ENCODE data around the gene CCDC85A. TPM values are rescaled to one million over a fixed set of nuclear protein-coding genes. Genes with fewer than 3 reads are reported as not detected.
"Not testable (repeated sequence)": the region's sequence is repeated elsewhere in the genome, so short reads cannot be mapped to it uniquely, and the experiment has no call there.

The CCDC85A gene
- total and polyA plus RNA-seq, 2 of the 8 experiments (the other 6 are each of a cell fraction or from before 2014, with no cell fraction given), result 0.20 TPM; not detected in 1

DNA sequence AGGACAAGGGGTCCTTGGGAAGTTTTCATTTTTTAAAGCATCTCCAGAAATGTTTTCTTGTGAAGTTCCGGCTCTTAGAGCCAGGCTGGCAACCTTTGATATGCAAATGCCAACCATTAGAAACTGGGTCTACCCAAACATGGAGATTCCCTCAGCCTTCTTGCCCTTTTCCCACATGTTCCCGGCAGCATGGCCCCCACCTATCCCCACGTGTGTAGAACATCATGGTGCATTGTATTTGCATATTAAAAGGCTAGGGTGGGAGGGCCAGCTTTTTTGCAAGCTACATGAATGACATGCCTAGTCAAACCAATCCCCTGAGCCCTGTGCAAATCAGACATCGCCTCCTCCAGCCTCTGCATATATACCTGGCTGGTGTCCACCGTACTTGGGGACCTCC is 23.9 kb upstream of the CCDC85A start:
- CTCF ChIA-PET (ENCODE audit: partially characterized antibody); H3K36me3 ChIP-seq (ENCODE audit: control insufficient read depth in 2 of 4, insufficient read depth in 4 of 4, low read length in 3 of 4); H3K23ac ChIP-seq (ENCODE audit: insufficient read length); H3K56ac ChIP-seq (replicated peaks; ENCODE audit: insufficient read length, low read depth, low read length); H3K27me3 ChIP-seq (replicated peaks in 1 of 4; ENCODE audit: control insufficient read depth in 3 of 4, extremely low read depth in 1 of 4, insufficient read depth in 3 of 4, low read length in 3 of 4); H4K91ac ChIP-seq (replicated peaks; ENCODE audit: insufficient read length, low read length); H3K79me2 ChIP-seq (ENCODE audit: control insufficient read depth in 1 of 2, insufficient read depth in 2 of 2, low read length in 2 of 2); H3K14ac ChIP-seq (ENCODE audit: insufficient read length); H2BK5ac ChIP-seq (ENCODE audit: low read depth, low read length); FAIRE-seq; H3K79me1 ChIP-seq (ENCODE audit: low read depth, low read length); H4K5ac ChIP-seq (ENCODE audit: insufficient read length, low read depth, low read length); H2AFZ ChIP-seq (ENCODE audit: low read length); H2BK12ac ChIP-seq (ENCODE audit: low read depth, low read length); H2BK20ac ChIP-seq (ENCODE audit: low read length); H2BK120ac ChIP-seq (replicated peaks; ENCODE audit: low read depth, low read length); POLR2A ChIA-PET (ENCODE audit: partially characterized antibody); H3K27ac ChIP-seq (ENCODE audit: low read depth, low read length); H3K4me3 ChIP-seq (ENCODE audit: extremely low read depth in 1 of 4, insufficient read depth in 2 of 4, low read depth in 3 of 4, low read length in 4 of 4); H3K23me2 ChIP-seq (ENCODE audit: low read depth, low read length); H4K8ac ChIP-seq (ENCODE audit: extremely low read depth, insufficient read depth, low read length); H4K20me1 ChIP-seq (replicated peaks in 1 of 2; ENCODE audit: control insufficient read depth in 1 of 2, insufficient read depth in 2 of 2, low read length in 2 of 2); H3K18ac ChIP-seq (ENCODE audit: extremely low read depth, low read length); H3K9me3 ChIP-seq (ENCODE audit: insufficient read depth in 2 of 2, low read depth in 1 of 2, low read length in 1 of 2); H2AK5ac ChIP-seq (ENCODE audit: low read depth, low read length); H3K4me1 ChIP-seq (replicated peaks in 1 of 4; ENCODE audit: control insufficient read depth in 3 of 4, insufficient read depth in 4 of 4, low read length in 3 of 4); DNase-seq (ENCODE audit: low read depth in 1 of 2, low spot score in 2 of 2); H2BK15ac ChIP-seq (ENCODE audit: low read length); H3K4me2 ChIP-seq (ENCODE audit: insufficient read depth in 1 of 2, low read depth in 2 of 2, low read length in 2 of 2); H3K9ac ChIP-seq (replicated peaks in 1 of 4; ENCODE audit: extremely low read depth in 1 of 4, low read depth in 3 of 4, low read length in 3 of 4); H3K4ac ChIP-seq (replicated peaks; ENCODE audit: insufficient read length, low read depth, low read length): not testable (repeated sequence)
- WGBS, 2 experiments (ENCODE audit: extremely low coverage in 1 of 2, insufficient coverage in 1 of 2, insufficient read length in 1 of 2, insufficient replicate concordance in 2 of 2, low coverage in 1 of 2, low lambda C conversion rate in 2 of 2, missing lambda C conversion rate in 1 of 2), result 87% methylated on average over 5 of the region's 5 CpGs; no CpG with 5 or more reads in 1 of the 2 experiments

All from H1 (cell line).